ENCODE results near the gene SHB.

DNA sequence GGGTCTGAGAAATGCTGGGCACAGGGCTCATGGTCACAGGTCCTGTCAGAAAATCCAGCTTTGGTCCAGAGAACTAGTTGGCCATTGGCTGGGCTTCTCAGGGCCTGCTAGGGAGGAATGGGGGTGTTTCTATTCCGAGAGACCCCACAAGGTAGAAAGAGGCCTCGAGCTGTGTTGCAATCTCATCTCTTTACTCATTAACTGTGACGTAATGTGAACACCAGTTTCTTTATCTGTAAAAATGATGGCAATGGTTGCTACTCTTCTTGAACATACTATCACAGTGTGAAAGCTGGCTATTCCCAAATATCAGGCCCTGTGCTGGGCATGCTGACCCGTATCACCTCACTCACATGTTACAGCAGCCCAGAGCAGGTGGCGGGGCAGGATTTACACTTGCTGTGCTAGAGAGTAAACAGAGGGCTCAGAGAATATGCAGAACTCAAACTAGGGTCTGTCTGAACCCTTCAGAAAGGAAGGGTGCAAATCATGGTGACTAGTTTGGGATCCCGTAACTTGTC is 129.4 kb downstream of the SHB start:
- TF ChIP-seq, protein P1, sequence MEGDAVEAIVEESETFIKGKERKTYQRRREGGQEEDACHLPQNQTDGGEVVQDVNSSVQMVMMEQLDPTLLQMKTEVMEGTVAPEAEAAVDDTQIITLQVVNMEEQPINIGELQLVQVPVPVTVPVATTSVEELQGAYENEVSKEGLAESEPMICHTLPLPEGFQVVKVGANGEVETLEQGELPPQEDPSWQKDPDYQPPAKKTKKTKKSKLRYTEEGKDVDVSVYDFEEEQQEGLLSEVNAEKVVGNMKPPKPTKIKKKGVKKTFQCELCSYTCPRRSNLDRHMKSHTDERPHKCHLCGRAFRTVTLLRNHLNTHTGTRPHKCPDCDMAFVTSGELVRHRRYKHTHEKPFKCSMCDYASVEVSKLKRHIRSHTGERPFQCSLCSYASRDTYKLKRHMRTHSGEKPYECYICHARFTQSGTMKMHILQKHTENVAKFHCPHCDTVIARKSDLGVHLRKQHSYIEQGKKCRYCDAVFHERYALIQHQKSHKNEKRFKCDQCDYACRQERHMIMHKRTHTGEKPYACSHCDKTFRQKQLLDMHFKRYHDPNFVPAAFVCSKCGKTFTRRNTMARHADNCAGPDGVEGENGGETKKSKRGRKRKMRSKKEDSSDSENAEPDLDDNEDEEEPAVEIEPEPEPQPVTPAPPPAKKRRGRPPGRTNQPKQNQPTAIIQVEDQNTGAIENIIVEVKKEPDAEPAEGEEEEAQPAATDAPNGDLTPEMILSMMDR (optimal IDR thresholded peaks at IDR 0.05 in 1 of 3, IDR thresholded peaks at IDR 0.05 in 1 of 3, conservative IDR thresholded peaks at IDR 0.05 in 1 of 3; ENCODE audit: extremely low read depth in 1 of 3, insufficient read depth in 2 of 3, low read length in 3 of 3): no peak
- TF ChIP-seq EZH2 (IDR thresholded peaks at IDR 0.05; ENCODE audit: low read length): no peak
